Adrenal gland (tissue), 19 donors: ENCODE results near the gene CD7. TPM values are rescaled to one million over a fixed set of nuclear protein-coding genes. Genes with fewer than 3 reads are reported as not detected.

ENCODE experiments used
- DNase-seq, 7 donors: peaks; one replicate each; pipeline ENCODE4 v3.0.0-alpha.2; 2019 to 2020
- H3K27ac ChIP-seq, 5 donors: fragments of 200-600 bp; sonication (generic) in 4 of 5; 1 replicate in 3 of 5; 2 replicates in 2 of 5; pipeline versions ENCODE4 v1.5.1 to v1.8.0; 2016 to 2020; ENCODE audit warnings: mild to moderate bottlenecking in 1 of 5
- H3K27me3 ChIP-seq: fragments of 200-600 bp; 2 replicates; pipeline ENCODE4 v1.8.0; 2021
- H3K36me3 ChIP-seq, 2 donors: fragments of 200-600 bp; replicated peaks in 1 of 2; 1 replicate in 1 of 2; 2 replicates in 1 of 2; pipeline versions ENCODE4 v1.5.1 to v1.8.0; 2018 to 2022
- H3K4me1 ChIP-seq, 2 donors: fragments of 200-600 bp; replicated peaks in 1 of 2; 1 replicate in 1 of 2; 2 replicates in 1 of 2; pipeline versions ENCODE4 v1.5.1 to v1.8.0; 2018 to 2021
- H3K4me3 ChIP-seq, 4 donors: fragments of 200-600 bp; sonication (generic) in 3 of 4; one replicate each; pipeline ENCODE4 v1.5.1; 2016 to 2018
- H3K9me3 ChIP-seq, 3 donors: fragments of 200-600 bp; sonication (generic) in 1 of 3; replicated peaks in 1 of 3; 1 replicate in 2 of 3; 2 replicates in 1 of 3; pipeline versions ENCODE4 v1.5.1 to v1.8.0; 2016 to 2021
- CTCF ChIP-seq, 6 experiments: fragments of 450-650 bp in 4 of 6; fragments of 200-600 bp in 2 of 6; sonication (generic) in 1 of 6; IDR thresholded peaks; 1 replicate in 5 of 6; 2 replicates in 1 of 6; pipeline versions ENCODE4 v1.5.1 to v1.8.0; 2016 to 2021; ENCODE audit warnings: antibody characterized with exemption in 6 of 6, mild to moderate bottlenecking in 2 of 6, moderate library complexity in 1 of 6
- POLR2A ChIP-seq, 2 donors: fragments of 450-650 bp; IDR thresholded peaks; one replicate each; pipeline ENCODE4 v1.6.1; 2017; ENCODE audit warnings: antibody characterized with exemption in 2 of 2, mild to moderate bottlenecking in 2 of 2, moderate library complexity in 1 of 2
- WGBS, 4 donors: extraction: QIAGEN DNeasy Blood & Tissue Kit in 2 of 4; methylation state at CpG; one replicate each; pipeline versions ENCODE4 v1.1.5 to v1.1.7; 2013 to 2017; 5-methylcytosine and 5-hydroxymethylcytosine counted together
- intact Hi-C, 2 donors: fragments of 100-400 bp; cut with DNase I; formaldehyde crosslinking; loops; one replicate each; pipeline versions ENCODE4 v1.14.1 to v1.15.0; 2022 to 2023
- long read RNA-seq, 10 donors: library from polyadenylated mRNA in 3 of 10; unstranded in 2 of 10; stranded (forward) in 1 of 10; transcript quantifications; one replicate each; pipeline ENCODE4 v2.0.0 and lab custom pipeline, GENCODE V29; 2021 to 2026
- polyA plus RNA-seq, 3 donors: library from polyadenylated mRNA; stranded (reverse); fragments of 200-250 nt in 2 of 3; fragments of 350-450 nt in 1 of 3; fragmentation: Illumina TruSeq in 1 of 3; extraction: RNeasy Lipid Tissue Mini Kit (QIAGEN cat#74804) in 1 of 3; gene quantifications; one replicate each; pipeline ENCODE4 v1.2.3, GENCODE V29; 2013 to 2014
- total RNA-seq, 9 donors: library from RNA; depleted of rRNA in 4 of 9; stranded (reverse); fragments of >200 nt in 4 of 9; fragments of 120-200 nt in 1 of 9; fragmentation: NEBNext Ultra II Directional in 1 of 9; extraction: Animal tissue kit (Norgen Biotek cat#: 25700) in 1 of 9; gene quantifications; one replicate each; pipeline versions ENCODE4 v1.1.0 to v1.2.4, GENCODE V29; 2013 to 2023
- donor health status: healthy with polysubstance abuse.
- donor health status: Bipolar disorder and iron deficiency.
- donor health status: DM: yes; HTN: yes; CAD: no.
- donor health status: DM: no; HTN: no; CAD: no.
- donor health status: DM: no; HTN: no; CAD: no.
- donor health status: DM: yes; HTN: yes; CAD: no.

Gene CD7
- 1 to 10 TPM in 6 of 9 donors, under 1 TPM in 2, not detected in 1; 0.11 to 4.1 (median 1.6) TPM for total RNA-seq
- 1 to 10 TPM in 2 of 3 donors, not detected in 1; 1.1 to 4.2 TPM for polyA plus RNA-seq
- long read RNA-seq, donor 1: 0 reads
- long read RNA-seq, donor 2, partial matches to known transcripts: 0 of 1 reads
- long read RNA-seq, donor 2, other reads (novel, unspliced or antisense): 0 of 1 reads
- long read RNA-seq, donor 3, partial matches to known transcripts: 0 of 1 reads
- long read RNA-seq, donor 3, other reads (novel, unspliced or antisense): 0 of 1 reads
- long read RNA-seq, donor 4: 0 reads
- long read RNA-seq, donor 5, partial matches to known transcripts: 0 of 2 reads
- long read RNA-seq, donor 5, other reads (novel, unspliced or antisense): 0 of 2 reads
- long read RNA-seq, donor 6: 0 reads
- long read RNA-seq, donor 7: 0 reads
- long read RNA-seq, donor 8: 0 reads
- long read RNA-seq, donor 9: 0 reads
- long read RNA-seq, donor 10: 0 reads

DNA sequence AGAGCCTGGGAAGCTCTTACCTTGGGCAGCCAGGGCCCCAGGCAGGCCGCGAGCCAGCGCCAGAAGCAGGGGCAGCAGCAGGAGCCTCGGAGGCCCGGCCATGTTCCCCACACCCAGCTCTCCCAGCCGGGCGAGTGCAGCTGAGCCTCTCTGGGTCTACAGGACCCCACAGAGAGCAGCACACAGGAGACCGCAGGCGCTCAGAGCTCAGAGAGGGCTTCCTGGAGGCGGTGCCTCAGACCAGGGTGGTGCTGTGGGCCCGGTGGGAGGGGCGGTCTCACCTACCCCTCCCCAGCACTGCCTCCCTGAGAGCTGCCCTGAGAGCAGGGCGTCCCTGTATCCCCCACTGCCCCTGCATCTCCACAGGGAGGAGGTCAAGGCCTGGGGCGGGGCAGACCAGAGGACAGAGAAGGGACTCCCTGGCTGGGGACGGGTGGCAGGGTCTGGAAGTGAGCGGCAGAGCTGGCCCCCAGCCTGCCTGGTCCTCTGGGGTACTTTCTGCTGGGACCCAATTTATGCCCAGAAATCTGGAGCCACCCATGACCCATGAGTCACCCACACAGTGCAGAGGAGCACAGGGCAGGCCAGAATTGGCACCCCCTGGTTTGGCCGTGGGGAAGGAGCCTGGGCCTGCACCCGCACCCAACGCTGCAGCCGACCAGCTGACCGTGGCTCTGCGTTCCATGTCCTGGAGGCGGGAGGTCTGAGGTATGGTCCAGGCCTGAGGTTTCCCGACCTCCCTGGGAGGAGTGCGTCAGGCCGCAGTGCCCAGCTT, at the start of gene CD7:
Gene CD7, minus strand, starts transcription at position 215 of the 775 bp plus-strand sequence. Its CDS starts 113 bp downstream, at position 102.
- no peaks in the 10 kb centered on the region for H3K9me3 ChIP-seq
- no peak within 1 kb of the TSS for H3K4me3 ChIP-seq
- TF ChIP-seq POLR2A (IDR thresholded peaks at IDR 0.05) (no peak), CTCF (IDR thresholded peaks at IDR 0.05) (no peak)
- no peak within 1 kb of the TSS for H3K27ac ChIP-seq
- intact Hi-C loops: loop anchor here in 1 of 2 donors (10.0 kb wide), 1 partner anchor 283 kb away; the partner anchor contains the start of genes DCXR and RAC3
- 52 to 96% (median 77%) methylated on average over 4 to 26 of the region's 26 CpGs for WGBS, 4 donors
- no peaks in the 10 kb centered on the region for H3K4me1 ChIP-seq
- no peak for DNase-seq
- H3K27me3 ChIP-seq: peaks cover 5% of the 10 kb centered on the region
- H3K36me3 ChIP-seq: no peaks in the 10 kb centered on the region

DNA sequence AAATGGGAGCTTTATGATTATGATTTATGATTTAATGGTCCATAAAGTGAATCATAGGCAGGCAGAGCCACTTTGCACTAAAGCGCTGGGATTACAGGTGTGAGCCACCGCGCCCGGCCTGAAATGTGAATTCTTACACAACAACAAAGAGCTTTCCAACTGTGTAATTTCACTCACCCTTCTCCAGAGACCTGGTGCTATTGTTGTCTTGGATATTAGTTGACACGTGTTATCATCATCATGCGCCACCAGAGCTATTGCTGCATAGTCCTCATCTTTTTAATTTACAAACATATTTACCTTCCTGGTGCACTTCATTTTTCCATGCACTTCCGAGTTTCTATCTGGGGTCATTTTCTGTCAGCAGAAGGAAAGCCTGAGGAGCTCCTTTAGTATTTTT, 49.3 kb upstream of the CD7 start:
- Histone ChIP-seq H3K27me3 (peaks cover 29% of the 10 kb centered on the region), H3K36me3 (no peaks in the 10 kb centered on the region), H3K4me3 (no peak overlapping the region), H3K9me3 (no peaks in the 10 kb centered on the region), H3K4me1 (peaks cover 0 to 13% of the 10 kb centered on the region in 2 donors), H3K27ac (no peak overlapping the region)
- TF ChIP-seq POLR2A (IDR thresholded peaks at IDR 0.05) (no peak), CTCF (IDR thresholded peaks at IDR 0.05) (no peak)
- intact Hi-C loops: no loop called here
- DNase-seq: no peak
- 87 to 93% (median 88%) methylated on average over 7 of the region's 7 CpGs for WGBS, 4 donors

- Histone ChIP-seq H3K36me3 (no peaks in the 10 kb centered on the region), H3K27me3 (peaks cover 19% of the 10 kb centered on the region), H3K4me1 (peaks cover 0 to 6% of the 10 kb centered on the region in 2 donors), H3K27ac (no peak overlapping the region), H3K4me3 (no peak overlapping the region), H3K9me3 (no peaks in the 10 kb centered on the region)
- DNase-seq: no peak
- TF ChIP-seq POLR2A (IDR thresholded peaks at IDR 0.05) (no peak), CTCF (IDR thresholded peaks at IDR 0.05) (no peak)
- intact Hi-C loops: no loop called here
- 58 to 88% (median 83%) methylated on average over 5 to 6 of the region's 6 CpGs for WGBS, 4 donors
These were observed 48.3 kb upstream of the CD7 start for GRCh38 chr17:82365606-82366295.
